Activated CD8-positive, alpha-beta memory T cell treated with anti-CD3 and anti-CD28 coated beads for 48 hours (primary cell): Measurements from ENCODE around the gene LMTK2.

ENCODE experiments used
- DNase-seq, 3 experiments: peaks; one replicate each; pipeline ENCODE4 v3.0.0-alpha.2; 2020; ENCODE audit warnings: low read depth in 2 of 3, low spot score in 2 of 3

Gene LMTK2

GRCh38 chr7:98137134-98137825, 30.6 kb downstream of the LMTK2 start:
- no peak for DNase-seq

- DNase-seq, result no peak
Measured at GRCh38 chr7:98137826-98138151, 31.1 kb downstream of the LMTK2 start.

GRCh38 chr7:98138672-98139071, 32.0 kb downstream of the LMTK2 start:
- no peak for DNase-seq

- DNase-seq, result no peak
Measured at GRCh38 chr7:98142658-98143057, 36.0 kb downstream of the LMTK2 start.

- no peak for DNase-seq
Measured at GRCh38 chr7:98148607-98149006, 41.9 kb downstream of the LMTK2 start.

- no peak for DNase-seq
Measured at GRCh38 chr7:98149116-98149692, 42.5 kb downstream of the LMTK2 start.

- no peak for DNase-seq
Measured at GRCh38 chr7:98151884-98152283, 45.2 kb downstream of the LMTK2 start.

GRCh38 chr7:98156700-98157099, 50.0 kb downstream of the LMTK2 start:
- DNase-seq, result no peak

GRCh38 chr7:98157761-98158160, 51.1 kb downstream of the LMTK2 start:
- no peak for DNase-seq

- DNase-seq, result no peak
Measured at GRCh38 chr7:98162758-98163157, 56.1 kb downstream of the LMTK2 start.

GRCh38 chr7:98163269-98163668, 56.6 kb downstream of the LMTK2 start:
- no peak for DNase-seq

- DNase-seq, result no peak
Measured at GRCh38 chr7:98163704-98164494, 57.2 kb downstream of the LMTK2 start.

GRCh38 chr7:98165827-98166667, 59.4 kb downstream of the LMTK2 start:
- DNase-seq, result peak in 1 of 3 experiments; percentile 29

- no peak for DNase-seq
Measured at GRCh38 chr7:98166668-98166970, 60.0 kb downstream of the LMTK2 start.

GRCh38 chr7:98167653-98168052, 61.0 kb downstream of the LMTK2 start:
- no peak for DNase-seq

- DNase-seq, result peak in 1 of 3 experiments; percentile 32
Measured at GRCh38 chr7:98168181-98168903, 61.7 kb downstream of the LMTK2 start.

GRCh38 chr7:98168904-98169621, 62.4 kb downstream of the LMTK2 start:
- no peak for DNase-seq

- DNase-seq, result no peak
Measured at GRCh38 chr7:98170966-98171365, 64.3 kb downstream of the LMTK2 start.

- DNase-seq, result no peak
Measured at GRCh38 chr7:98171449-98171848, 64.8 kb downstream of the LMTK2 start.
